Smooth muscle cell of the umbilical artery (primary cell): ENCODE data around the gene PDE6D. TPM values are rescaled to one million over a fixed set of nuclear protein-coding genes. Genes with fewer than 3 reads are reported as not detected.

Source experiments
- total RNA-seq: library from RNA; depleted of rRNA; stranded (reverse); fragments of >200 nt; gene quantifications from 2 replicates; pipeline ENCODE4 v1.2.3, GENCODE V29; 2014

The PDE6D gene
- 15.7 and 19.8 TPM in 2 replicates for total RNA-seq

DNA sequence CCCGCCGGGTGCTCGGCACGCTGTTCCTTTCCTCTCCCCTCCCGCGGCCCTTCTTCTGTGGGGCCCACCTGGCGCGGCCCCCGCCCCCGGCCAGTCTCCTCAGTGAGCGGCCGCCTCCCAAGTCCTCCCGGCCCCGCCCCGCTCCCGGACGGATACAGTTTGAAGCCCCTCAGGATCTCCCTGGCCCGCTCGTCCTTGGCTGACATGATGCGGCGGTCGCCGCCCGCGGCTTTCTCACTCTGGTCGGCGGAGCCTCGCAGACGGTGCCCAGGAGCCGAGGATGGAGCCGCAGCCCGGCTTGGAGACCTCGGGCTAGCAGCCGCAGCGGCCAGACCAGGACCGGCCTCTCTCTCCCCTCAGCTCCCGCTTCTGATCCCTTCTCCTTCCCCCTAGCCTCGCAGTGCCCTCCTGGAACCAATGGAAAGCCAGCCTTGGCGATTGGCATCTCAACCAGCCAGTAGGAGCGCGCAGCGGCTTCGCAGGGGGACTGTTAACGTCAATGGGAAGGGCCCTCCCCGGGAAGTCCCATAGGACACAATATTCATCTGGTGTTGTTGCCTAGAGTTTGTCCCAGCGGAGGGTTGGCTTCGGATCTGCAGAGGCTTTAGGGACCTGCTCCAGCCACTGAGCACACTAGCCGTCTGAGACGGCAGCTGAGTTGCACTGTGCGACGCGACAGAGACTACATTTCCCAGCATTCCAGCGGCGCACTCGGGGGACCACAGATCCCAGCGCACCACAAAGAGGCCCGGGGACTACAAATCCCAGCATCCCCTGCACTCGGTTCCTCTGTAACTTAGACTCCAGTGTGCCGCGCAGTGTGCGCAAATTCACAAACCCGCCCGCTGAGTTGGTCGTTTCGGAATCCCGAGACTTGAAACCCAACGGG, at the start of gene PDE6D:
Gene PDE6D (minus strand): TSS at position 374 of the 889 bp plus-strand sequence. CDS start 168 bp downstream, at position 206.

DNA sequence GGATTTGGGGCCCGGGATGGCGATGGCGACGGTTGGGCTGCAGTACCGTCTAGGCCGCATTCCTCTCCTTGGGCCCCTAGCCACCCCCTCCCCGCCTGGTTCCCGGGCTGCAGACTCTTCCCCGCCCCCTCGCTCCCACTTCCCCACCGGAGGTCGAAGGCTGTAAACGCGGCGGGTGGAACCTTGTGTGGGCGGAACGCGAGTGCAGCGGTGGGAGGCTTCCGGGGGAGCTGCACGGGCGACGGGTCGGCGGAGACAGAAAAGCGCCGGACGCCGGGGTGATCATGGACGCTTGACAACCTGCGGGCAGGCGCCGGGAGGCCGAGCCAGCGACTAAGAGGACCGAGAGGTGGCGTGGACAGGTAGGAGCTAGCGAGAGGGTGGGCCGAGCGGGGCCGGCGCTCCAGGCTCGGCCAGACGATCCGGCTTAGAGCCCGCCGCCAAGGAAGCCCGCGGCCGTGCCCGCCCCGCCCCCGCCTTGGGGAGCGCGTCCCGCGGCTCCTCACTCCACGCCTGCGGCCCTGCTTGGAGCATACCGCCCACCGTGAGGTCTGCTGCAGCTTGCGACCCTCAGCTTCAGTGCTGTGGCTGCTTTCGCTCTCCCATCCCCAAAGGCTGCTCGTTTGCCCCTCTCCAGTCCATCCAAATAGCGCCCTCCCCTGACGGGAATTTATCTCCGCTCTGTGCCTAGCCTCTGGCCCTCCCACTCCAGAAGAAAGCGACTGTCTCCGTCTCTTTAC, 5.3 kb upstream of the PDE6D start, which contains the start of gene COPS7B:
Gene COPS7B (plus strand): TSS at position 269 of the 740 bp plus-strand sequence. CDS start 2,126 bp downstream, outside the sequence.

DNA sequence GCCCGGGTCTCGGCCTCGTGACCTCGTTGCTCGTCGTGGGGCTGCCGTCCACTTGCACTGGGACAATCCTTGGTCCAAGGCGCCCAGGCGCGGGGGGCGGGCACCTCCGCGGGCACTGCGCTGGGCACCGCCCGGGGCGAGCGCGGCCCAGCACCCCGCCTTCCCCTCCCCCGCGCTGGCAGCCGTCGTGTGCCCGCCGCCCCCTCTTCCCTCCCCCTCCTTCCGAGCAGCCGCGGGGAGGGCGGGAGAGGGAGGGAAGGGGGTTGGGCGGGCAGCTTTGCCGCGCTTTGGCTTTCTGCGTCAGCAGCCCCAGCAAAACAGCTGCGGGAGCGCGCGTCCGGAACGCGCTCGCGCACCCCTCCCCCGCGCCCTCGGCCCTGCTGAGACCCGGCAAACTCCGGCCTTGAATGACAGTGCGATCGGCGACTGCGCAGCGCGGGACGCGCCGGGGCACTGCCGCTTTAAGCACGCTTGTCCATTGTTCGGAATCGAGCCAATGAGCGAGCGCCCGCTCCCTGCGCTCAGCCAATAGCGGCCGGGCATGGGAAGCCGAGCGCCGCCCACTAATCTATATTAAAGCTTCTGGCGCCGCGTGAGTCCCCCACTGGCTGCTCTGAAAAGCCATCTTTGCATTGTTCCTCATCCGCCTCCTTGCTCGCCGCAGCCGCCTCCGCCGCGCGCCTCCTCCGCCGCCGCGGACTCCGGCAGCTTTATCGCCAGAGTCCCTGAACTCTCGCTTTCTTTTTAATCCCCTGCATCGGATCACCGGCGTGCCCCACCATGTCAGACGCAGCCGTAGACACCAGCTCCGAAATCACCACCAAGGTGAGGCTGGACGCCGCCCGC, 72.9 kb downstream of the PDE6D start, which contains the start of gene PTMA:
Gene PTMA (plus strand): TSS at position 599 of the 846 bp plus-strand sequence. CDS start 182 bp downstream, at position 781.

Other genes starting within 250 kb of the PDE6D start
- not detected in 2 replicates for gene TEX44, start 188.4 kb downstream of the PDE6D start, total RNA-seq
- 453 and 665 TPM in 2 replicates for gene PTMA, start 72.8 kb downstream of the PDE6D start, total RNA-seq
- 17.2 and 19.1 TPM in 2 replicates for gene COPS7B, start 5.2 kb upstream of the PDE6D start, total RNA-seq
- gene NPPC, start 145.1 kb upstream of the PDE6D start, total RNA-seq, result not detected in 2 replicates
- gene DIS3L2, start 180.4 kb upstream of the PDE6D start, total RNA-seq, result 20.8 and 21.4 TPM in 2 replicates